Glutamatergic neuron (in vitro differentiated cells): ENCODE results near the gene MYG1. TPM values are rescaled to one million over a fixed set of nuclear protein-coding genes. Genes with fewer than 3 reads are reported as not detected.

Source experiments
- DNase-seq: peaks from one replicate; pipeline ENCODE4 v3.0.0; 2022
- H3K27ac Mint-ChIP-seq: one replicate; pipeline ENCODE4 v1.8.0; 2020; ENCODE audit warnings: mild to moderate bottlenecking, mixed read lengths, inconsistent platforms; ENCODE audit not compliant: unreplicated experiment
- H3K27me3 Mint-ChIP-seq: one replicate; pipeline ENCODE4 v1.8.0; 2020; ENCODE audit warnings: mild to moderate bottlenecking, moderate library complexity, mixed read lengths, inconsistent platforms; ENCODE audit not compliant: unreplicated experiment
- H3K36me3 Mint-ChIP-seq: one replicate; pipeline ENCODE4 v1.8.0; 2020; ENCODE audit warnings: mild to moderate bottlenecking, mixed read lengths, inconsistent platforms; ENCODE audit not compliant: unreplicated experiment
- H3K4me1 Mint-ChIP-seq: one replicate; pipeline ENCODE4 v1.8.0; 2020; ENCODE audit warnings: mild to moderate bottlenecking, low read depth, mixed read lengths, inconsistent platforms; ENCODE audit not compliant: unreplicated experiment
- H3K4me3 Mint-ChIP-seq: one replicate; pipeline ENCODE4 v1.8.0; 2020; ENCODE audit warnings: mild to moderate bottlenecking, mixed read lengths, inconsistent platforms; ENCODE audit not compliant: unreplicated experiment
- H3K9me3 Mint-ChIP-seq: one replicate; pipeline ENCODE4 v1.8.0; 2020; ENCODE audit warnings: mild to moderate bottlenecking, moderate library complexity, mixed read lengths, inconsistent platforms; ENCODE audit not compliant: unreplicated experiment
- CTCF ChIP-seq: fragments of 200-600 bp; sonication (generic); IDR thresholded peaks from one replicate; pipeline ENCODE4 v1.5.0; 2021; ENCODE audit not compliant: partially characterized antibody, unreplicated experiment
- total RNA-seq: library from RNA; stranded (reverse); fragmentation: NEBNext Ultra II Directional; extraction: Animal tissue kit (Norgen Biotek cat#: 25700); gene quantifications from one replicate; pipeline ENCODE4 v1.2.1, GENCODE V29; 2021; ENCODE audit not compliant: unreplicated experiment

Gene MYG1
- total RNA-seq, 1 donor from 2014 or later, result 66.1 TPM

- no peak for TF ChIP-seq CTCF
- H3K4me3 Mint-ChIP-seq, result no peak overlapping the region
- H3K27ac Mint-ChIP-seq, result no peak overlapping the region
These were observed 44.5 kb upstream of the MYG1 start for GRCh38 chr12:53254816-53255545.

GRCh38 chr12:53255996-53256395 is 43.5 kb upstream of the MYG1 start:
- peaks cover 10% of the 10 kb centered on the region for H3K27me3 Mint-ChIP-seq
- H3K9me3 Mint-ChIP-seq, result peaks cover 5% of the 10 kb centered on the region
- H3K4me1 Mint-ChIP-seq, result no peaks in the 10 kb centered on the region
- no peak for TF ChIP-seq CTCF
- no peak overlapping the region for H3K4me3 Mint-ChIP-seq
- DNase-seq, result no peak
- peaks cover 5% of the 10 kb centered on the region for H3K36me3 Mint-ChIP-seq
- H3K27ac Mint-ChIP-seq, result no peak overlapping the region

More at GRCh38 chr12:53254816-53255545, 44.5 kb upstream of the MYG1 start:
- Mint-ChIP-seq H3K9me3 (peaks cover 5% of the 10 kb centered on the region), H3K36me3 (peaks cover 5% of the 10 kb centered on the region), H3K27me3 (peaks cover 14% of the 10 kb centered on the region), H3K4me1 (no peaks in the 10 kb centered on the region)
- DNase-seq, result no peak

GRCh38 chr12:53258541-53259539 is 40.7 kb upstream of the MYG1 start:
- no peak for DNase-seq
- H3K4me3 Mint-ChIP-seq, result no peak overlapping the region
- no peak overlapping the region for H3K27ac Mint-ChIP-seq
- no peaks in the 10 kb centered on the region for H3K9me3 Mint-ChIP-seq
- H3K36me3 Mint-ChIP-seq, result peaks cover under 1% of the 10 kb centered on the region
- no peaks in the 10 kb centered on the region for H3K4me1 Mint-ChIP-seq
- TF ChIP-seq CTCF, result no peak
- no peaks in the 10 kb centered on the region for H3K27me3 Mint-ChIP-seq

GRCh38 chr12:53259891-53260290 is 39.6 kb upstream of the MYG1 start:
- Mint-ChIP-seq H3K4me3 (no peak overlapping the region), H3K4me1 (no peaks in the 10 kb centered on the region)
- no peak for TF ChIP-seq CTCF

GRCh38 chr12:53265783-53266182 is 33.7 kb upstream of the MYG1 start:
- H3K27me3 Mint-ChIP-seq, result no peaks in the 10 kb centered on the region
- H3K9me3 Mint-ChIP-seq, result no peaks in the 10 kb centered on the region
- peaks cover 6% of the 10 kb centered on the region for H3K4me1 Mint-ChIP-seq
- no peak for DNase-seq
- no peaks in the 10 kb centered on the region for H3K36me3 Mint-ChIP-seq
- no peak overlapping the region for H3K27ac Mint-ChIP-seq
- no peak overlapping the region for H3K4me3 Mint-ChIP-seq
- TF ChIP-seq CTCF, result no peak

More at GRCh38 chr12:53259891-53260290, 39.6 kb upstream of the MYG1 start:
- no peaks in the 10 kb centered on the region for H3K36me3 Mint-ChIP-seq
- no peak for DNase-seq
- H3K9me3 Mint-ChIP-seq, result no peaks in the 10 kb centered on the region
- no peaks in the 10 kb centered on the region for H3K27me3 Mint-ChIP-seq
- no peak overlapping the region for H3K27ac Mint-ChIP-seq
